ENCODE measurements around the gene RPH3AL.

Gene RPH3AL

DNA sequence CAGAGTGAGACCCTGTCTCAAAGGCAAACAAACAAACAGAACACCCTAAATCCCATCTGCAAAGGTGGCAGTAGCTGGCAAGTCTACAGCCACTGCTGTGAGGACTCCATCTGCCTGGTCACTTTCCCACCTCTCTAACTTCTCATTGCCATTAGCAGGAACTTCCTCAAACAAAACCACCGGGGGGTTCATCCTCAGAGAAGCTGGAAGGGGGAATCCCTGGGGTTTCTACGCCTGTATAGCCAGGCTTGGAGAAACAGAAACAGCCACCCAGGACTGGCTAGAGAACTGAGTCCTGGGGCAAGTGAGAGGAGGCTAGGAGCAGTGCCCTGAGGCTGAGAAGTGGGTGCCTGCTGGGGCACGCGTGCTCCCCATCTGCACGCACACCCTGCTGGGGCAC is 7.3 kb downstream of the RPH3AL start:
- Histone ChIP-seq H3K9ac (ENCODE audit: low read depth in 1 of 2, low read length in 2 of 2) (no peak overlapping the region), H3K27ac (ENCODE audit: low read depth, low read length) (no peak overlapping the region), H3K4me1 (ENCODE audit: control insufficient read depth in 1 of 2, insufficient read depth in 2 of 2, low read length in 2 of 2) (peaks cover 18 to 22% of the 10 kb centered on the region in 2 donors), H3K4me3 (ENCODE audit: low read depth in 1 of 2, low read length in 2 of 2) (no peak overlapping the region), H3K9me3 (ENCODE audit: control insufficient read depth in 1 of 2, low read length in 2 of 2) (no peaks in the 10 kb centered on the region), H3K27me3 (ENCODE audit: control insufficient read depth in 1 of 2, insufficient read depth in 2 of 2, low read length in 2 of 2) (no peaks in the 10 kb centered on the region), H3K36me3 (ENCODE audit: control insufficient read depth in 1 of 2, insufficient read depth in 2 of 2, low read length in 2 of 2) (no peaks in the 10 kb centered on the region)

GRCh38 chr17:343875-344752 is 8.5 kb downstream of the RPH3AL start:
- H3K9me3 ChIP-seq (ENCODE audit: control insufficient read depth in 1 of 2, low read length in 2 of 2): no peaks in the 10 kb centered on the region
- H3K36me3 ChIP-seq (ENCODE audit: control insufficient read depth in 1 of 2, insufficient read depth in 2 of 2, low read length in 2 of 2): no peaks in the 10 kb centered on the region
- H3K9ac ChIP-seq (ENCODE audit: low read depth in 1 of 2, low read length in 2 of 2): no peak overlapping the region
- H3K4me3 ChIP-seq (ENCODE audit: low read depth in 1 of 2, low read length in 2 of 2): no peak overlapping the region
- peaks cover 16 to 22% of the 10 kb centered on the region in 2 donors for H3K4me1 ChIP-seq (ENCODE audit: control insufficient read depth in 1 of 2, insufficient read depth in 2 of 2, low read length in 2 of 2)
- no peak overlapping the region for H3K27ac ChIP-seq (ENCODE audit: low read depth, low read length)
- no peaks in the 10 kb centered on the region for H3K27me3 ChIP-seq (ENCODE audit: control insufficient read depth in 1 of 2, insufficient read depth in 2 of 2, low read length in 2 of 2)

DNA sequence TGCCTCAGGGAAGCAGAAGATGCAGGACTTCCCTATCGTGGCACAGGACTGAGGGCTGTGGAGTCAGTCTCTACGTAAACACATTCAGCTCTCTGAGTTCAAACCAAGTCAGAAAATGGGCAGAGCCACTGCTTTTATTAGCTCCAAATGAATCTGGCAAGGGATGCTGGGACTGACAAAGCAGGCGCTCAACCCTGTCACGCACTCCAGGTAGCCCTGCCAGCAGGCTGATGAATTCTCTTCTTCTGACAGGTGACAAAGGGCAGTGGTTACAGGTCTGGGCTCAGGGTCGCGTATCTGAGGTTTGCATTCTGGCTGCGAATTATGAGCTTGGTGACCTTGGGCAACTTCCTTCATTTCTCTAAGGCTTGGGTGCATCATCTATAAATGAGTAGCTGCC is 9.4 kb downstream of the RPH3AL start:
- Histone ChIP-seq H3K27me3 (ENCODE audit: control insufficient read depth in 1 of 2, insufficient read depth in 2 of 2, low read length in 2 of 2) (no peaks in the 10 kb centered on the region), H3K9ac (ENCODE audit: low read depth in 1 of 2, low read length in 2 of 2) (no peak overlapping the region), H3K4me3 (ENCODE audit: low read depth in 1 of 2, low read length in 2 of 2) (no peak overlapping the region), H3K4me1 (ENCODE audit: control insufficient read depth in 1 of 2, insufficient read depth in 2 of 2, low read length in 2 of 2) (peaks cover 11 to 16% of the 10 kb centered on the region in 2 donors), H3K36me3 (ENCODE audit: control insufficient read depth in 1 of 2, insufficient read depth in 2 of 2, low read length in 2 of 2) (no peaks in the 10 kb centered on the region), H3K27ac (ENCODE audit: low read depth, low read length) (no peak overlapping the region), H3K9me3 (ENCODE audit: control insufficient read depth in 1 of 2, low read length in 2 of 2) (no peaks in the 10 kb centered on the region)

DNA sequence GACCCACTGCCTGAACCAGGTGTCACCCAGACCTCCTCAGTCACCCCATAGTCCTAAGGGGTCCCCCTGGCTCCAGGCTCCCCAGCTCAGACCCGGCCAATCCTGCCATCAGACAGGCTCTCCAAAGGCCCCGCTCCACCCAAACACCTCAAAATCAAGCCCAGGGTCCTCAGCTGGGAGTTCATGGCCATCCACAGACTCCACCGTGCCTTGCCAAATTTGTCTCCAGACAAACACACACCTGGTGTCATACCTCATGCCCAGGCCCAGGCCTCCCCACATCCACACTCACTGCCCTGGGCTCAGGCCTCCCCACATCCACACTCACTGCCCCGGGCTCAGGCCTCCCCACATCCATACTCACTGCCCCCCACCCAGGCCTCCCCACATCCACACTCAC is 12.5 kb downstream of the RPH3AL start:
- H3K9ac ChIP-seq (ENCODE audit: low read depth in 1 of 2, low read length in 2 of 2): no peak overlapping the region
- peak overlapping the region; percentile 5 for H3K27ac ChIP-seq (ENCODE audit: low read depth, low read length)

GRCh38 chr17:339193-340061 is 13.2 kb downstream of the RPH3AL start:
- Histone ChIP-seq H3K9ac (ENCODE audit: low read depth in 1 of 2, low read length in 2 of 2) (no peak overlapping the region), H3K36me3 (ENCODE audit: control insufficient read depth in 1 of 2, insufficient read depth in 2 of 2, low read length in 2 of 2) (no peaks in the 10 kb centered on the region), H3K4me1 (ENCODE audit: control insufficient read depth in 1 of 2, insufficient read depth in 2 of 2, low read length in 2 of 2) (peaks cover 21 to 30% of the 10 kb centered on the region in 2 donors), H3K9me3 (ENCODE audit: control insufficient read depth in 1 of 2, low read length in 2 of 2) (no peaks in the 10 kb centered on the region), H3K27me3 (ENCODE audit: control insufficient read depth in 1 of 2, insufficient read depth in 2 of 2, low read length in 2 of 2) (no peaks in the 10 kb centered on the region), H3K27ac (ENCODE audit: low read depth, low read length) (peak overlapping the region; percentile 5), H3K4me3 (ENCODE audit: low read depth in 1 of 2, low read length in 2 of 2) (no peak overlapping the region)

More for the DNA sequence above, 12.5 kb downstream of the RPH3AL start:
- Histone ChIP-seq H3K27me3 (ENCODE audit: control insufficient read depth in 1 of 2, insufficient read depth in 2 of 2, low read length in 2 of 2) (no peaks in the 10 kb centered on the region), H3K9me3 (ENCODE audit: control insufficient read depth in 1 of 2, low read length in 2 of 2) (no peaks in the 10 kb centered on the region), H3K36me3 (ENCODE audit: control insufficient read depth in 1 of 2, insufficient read depth in 2 of 2, low read length in 2 of 2) (no peaks in the 10 kb centered on the region), H3K4me1 (ENCODE audit: control insufficient read depth in 1 of 2, insufficient read depth in 2 of 2, low read length in 2 of 2) (peaks cover 21 to 27% of the 10 kb centered on the region in 2 donors), H3K4me3 (ENCODE audit: low read depth in 1 of 2, low read length in 2 of 2) (no peak overlapping the region)

GRCh38 chr17:338442-339192 is 14.0 kb downstream of the RPH3AL start:
- Histone ChIP-seq H3K36me3 (ENCODE audit: control insufficient read depth in 1 of 2, insufficient read depth in 2 of 2, low read length in 2 of 2) (no peaks in the 10 kb centered on the region), H3K27ac (ENCODE audit: low read depth, low read length) (no peak overlapping the region), H3K4me1 (ENCODE audit: control insufficient read depth in 1 of 2, insufficient read depth in 2 of 2, low read length in 2 of 2) (peaks cover 21 to 32% of the 10 kb centered on the region in 2 donors), H3K4me3 (ENCODE audit: low read depth in 1 of 2, low read length in 2 of 2) (no peak overlapping the region), H3K9ac (ENCODE audit: low read depth in 1 of 2, low read length in 2 of 2) (no peak overlapping the region), H3K27me3 (ENCODE audit: control insufficient read depth in 1 of 2, insufficient read depth in 2 of 2, low read length in 2 of 2) (no peaks in the 10 kb centered on the region), H3K9me3 (ENCODE audit: control insufficient read depth in 1 of 2, low read length in 2 of 2) (no peaks in the 10 kb centered on the region)

- Histone ChIP-seq H3K9ac (ENCODE audit: low read depth in 1 of 2, low read length in 2 of 2) (no peak overlapping the region), H3K27ac (ENCODE audit: low read depth, low read length) (no peak overlapping the region), H3K4me3 (ENCODE audit: low read depth in 1 of 2, low read length in 2 of 2) (no peak overlapping the region), H3K4me1 (ENCODE audit: control insufficient read depth in 1 of 2, insufficient read depth in 2 of 2, low read length in 2 of 2) (peaks cover 21 to 37% of the 10 kb centered on the region in 2 donors), H3K27me3 (ENCODE audit: control insufficient read depth in 1 of 2, insufficient read depth in 2 of 2, low read length in 2 of 2) (no peaks in the 10 kb centered on the region), H3K9me3 (ENCODE audit: control insufficient read depth in 1 of 2, low read length in 2 of 2) (no peaks in the 10 kb centered on the region), H3K36me3 (ENCODE audit: control insufficient read depth in 1 of 2, insufficient read depth in 2 of 2, low read length in 2 of 2) (no peaks in the 10 kb centered on the region)
These were observed 14.7 kb downstream of the RPH3AL start for GRCh38 chr17:337866-338265.

DNA sequence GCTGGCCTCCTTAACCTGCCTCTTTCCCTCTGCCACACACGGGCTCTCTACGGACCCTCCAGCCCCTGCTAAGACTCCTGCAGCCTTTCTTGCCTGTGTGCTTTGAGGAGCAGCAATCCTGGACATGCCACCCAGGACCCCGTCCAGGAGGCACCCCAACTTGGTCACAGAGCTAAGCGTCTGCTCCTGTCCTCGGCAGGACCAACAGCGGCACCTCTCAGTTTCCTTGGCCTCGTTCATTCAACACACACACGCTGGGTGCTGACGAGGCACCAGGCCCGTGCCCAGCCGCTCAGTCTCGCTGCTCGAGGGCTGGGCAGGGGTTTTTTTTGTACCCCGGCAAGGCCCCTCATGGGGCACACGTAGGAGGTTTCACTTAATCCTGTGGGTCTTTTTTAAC is 15.2 kb downstream of the RPH3AL start:
- H3K27me3 ChIP-seq (ENCODE audit: control insufficient read depth in 1 of 2, insufficient read depth in 2 of 2, low read length in 2 of 2): no peaks in the 10 kb centered on the region
- H3K4me1 ChIP-seq (ENCODE audit: control insufficient read depth in 1 of 2, insufficient read depth in 2 of 2, low read length in 2 of 2): peaks cover 21 to 37% of the 10 kb centered on the region in 2 donors
- H3K9me3 ChIP-seq (ENCODE audit: control insufficient read depth in 1 of 2, low read length in 2 of 2): no peaks in the 10 kb centered on the region
- H3K36me3 ChIP-seq (ENCODE audit: control insufficient read depth in 1 of 2, insufficient read depth in 2 of 2, low read length in 2 of 2): no peaks in the 10 kb centered on the region
- no peak overlapping the region for H3K27ac ChIP-seq (ENCODE audit: low read depth, low read length)
- no peak overlapping the region for H3K9ac ChIP-seq (ENCODE audit: low read depth in 1 of 2, low read length in 2 of 2)
- no peak overlapping the region for H3K4me3 ChIP-seq (ENCODE audit: low read depth in 1 of 2, low read length in 2 of 2)

DNA sequence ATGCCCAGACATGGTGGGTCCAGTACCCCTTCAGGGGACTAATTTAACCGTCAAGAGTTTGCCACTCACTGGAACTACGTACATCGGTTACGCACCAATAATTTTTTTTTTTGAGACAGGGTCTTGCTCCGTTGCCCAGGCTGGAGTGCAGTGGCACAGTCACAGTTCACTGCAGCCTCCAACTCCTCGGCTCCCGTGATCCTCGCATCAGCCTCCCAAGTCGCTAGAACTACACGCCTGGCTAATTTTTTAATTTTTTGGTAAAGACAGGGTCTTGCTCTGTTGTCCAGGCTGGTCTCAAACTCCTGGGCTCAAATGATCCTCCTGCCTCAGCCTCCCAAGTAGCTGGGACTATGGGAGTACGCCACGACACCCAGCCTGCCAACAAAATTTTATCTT is 15.6 kb downstream of the RPH3AL start:
- Histone ChIP-seq H3K9me3 (ENCODE audit: control insufficient read depth in 1 of 2, low read length in 2 of 2) (no peaks in the 10 kb centered on the region), H3K27ac (ENCODE audit: low read depth, low read length) (no peak overlapping the region), H3K4me3 (ENCODE audit: low read depth in 1 of 2, low read length in 2 of 2) (no peak overlapping the region), H3K4me1 (ENCODE audit: control insufficient read depth in 1 of 2, insufficient read depth in 2 of 2, low read length in 2 of 2) (peaks cover 21 to 37% of the 10 kb centered on the region in 2 donors), H3K9ac (ENCODE audit: low read depth in 1 of 2, low read length in 2 of 2) (no peak overlapping the region), H3K27me3 (ENCODE audit: control insufficient read depth in 1 of 2, insufficient read depth in 2 of 2, low read length in 2 of 2) (no peaks in the 10 kb centered on the region), H3K36me3 (ENCODE audit: control insufficient read depth in 1 of 2, insufficient read depth in 2 of 2, low read length in 2 of 2) (no peaks in the 10 kb centered on the region)

Data from duodenal mucosa (tissue), 2 donors.